H9 (cell line): ENCODE measurements around the gene KLHL33. TPM values are rescaled to one million over a fixed set of nuclear protein-coding genes. Genes with fewer than 3 reads are reported as not detected.

Source experiments
- DNase-seq: peaks from one replicate; pipeline ENCODE4 v3.0.0-alpha.2; 2017
- H2AFZ ChIP-seq: one replicate; pipeline ENCODE4 v1.6.1; 2013; ENCODE audit warnings: mild to moderate bottlenecking, low read length, control low read depth, moderate library complexity
- H2AK5ac ChIP-seq: 2 replicates; pipeline ENCODE4 v1.6.1; 2013; ENCODE audit warnings: low read length, control low read depth, mixed read lengths; ENCODE audit not compliant: insufficient read length
- H2BK120ac ChIP-seq: one replicate; pipeline ENCODE4 v1.6.1; 2013; ENCODE audit warnings: low read depth, mild to moderate bottlenecking, low read length, control low read depth, inconsistent platforms; ENCODE audit not compliant: poor library complexity, severe bottlenecking
- H2BK12ac ChIP-seq: 2 replicates; pipeline ENCODE4 v1.6.1; 2013; ENCODE audit warnings: low read length, control low read depth, mixed read lengths, low read depth; ENCODE audit not compliant: insufficient read length
- H2BK15ac ChIP-seq: 2 replicates; pipeline ENCODE4 v1.6.1; 2013; ENCODE audit warnings: low read depth, low read length, control low read depth
- H2BK20ac ChIP-seq: one replicate; pipeline ENCODE4 v1.6.1; 2013; ENCODE audit warnings: low read depth, mild to moderate bottlenecking, low read length, control low read depth, inconsistent platforms; ENCODE audit not compliant: poor library complexity, severe bottlenecking
- H2BK5ac ChIP-seq: 2 replicates; pipeline ENCODE4 v1.6.1; 2013; ENCODE audit warnings: low read length, control low read depth, mixed read lengths; ENCODE audit not compliant: insufficient read length
- H3K14ac ChIP-seq: 2 replicates; pipeline ENCODE4 v1.6.1; 2013; ENCODE audit warnings: low read length, control low read depth; ENCODE audit not compliant: insufficient read depth
- H3K18ac ChIP-seq: 2 replicates; pipeline ENCODE4 v1.6.1; 2013; ENCODE audit warnings: low read depth, mild to moderate bottlenecking, mixed read lengths, low read length, control low read depth; ENCODE audit not compliant: insufficient read length
- H3K23ac ChIP-seq: 2 replicates; pipeline ENCODE4 v1.6.1; 2013; ENCODE audit warnings: low read length, control low read depth, mixed read lengths, low read depth; ENCODE audit not compliant: insufficient read length
- H3K23me2 ChIP-seq: 2 replicates; pipeline ENCODE4 v1.6.1; 2013; ENCODE audit warnings: low read depth, mild to moderate bottlenecking, mixed read lengths, low read length, control low read depth; ENCODE audit not compliant: insufficient read length, poor library complexity, severe bottlenecking
- H3K27ac ChIP-seq: 2 replicates; pipeline ENCODE4 v1.5.1; 2013; ENCODE audit warnings: low read length, control low read depth, mixed read lengths, low read depth; ENCODE audit not compliant: insufficient read length
- H3K27me3 ChIP-seq: 2 replicates; pipeline ENCODE4 v1.6.1; 2013; ENCODE audit warnings: low read length, control low read depth, inconsistent platforms; ENCODE audit not compliant: insufficient read depth
- H3K4ac ChIP-seq: 2 replicates; pipeline ENCODE4 v1.6.1; 2013; ENCODE audit warnings: low read depth, mild to moderate bottlenecking, control low read depth, inconsistent platforms, low read length, moderate library complexity
- H3K4me1 ChIP-seq: 2 replicates; pipeline ENCODE4 v1.6.1; 2013; ENCODE audit warnings: low read length, control low read depth, inconsistent platforms; ENCODE audit not compliant: insufficient read depth
- H3K4me2 ChIP-seq: 2 replicates; pipeline ENCODE4 v1.6.1; 2013; ENCODE audit warnings: low read length, control low read depth, mixed read lengths; ENCODE audit not compliant: insufficient read length, insufficient read depth
- H3K56ac ChIP-seq: 2 replicates; pipeline ENCODE4 v1.6.1; 2013; ENCODE audit warnings: low read depth, mild to moderate bottlenecking, mixed read lengths, low read length, control low read depth; ENCODE audit not compliant: insufficient read length
- H3K79me1 ChIP-seq: 2 replicates; pipeline ENCODE4 v1.6.1; 2013; ENCODE audit warnings: low read depth, mild to moderate bottlenecking, moderate library complexity, low read length, control low read depth, inconsistent platforms; ENCODE audit not compliant: insufficient read depth, poor library complexity, severe bottlenecking
- H3K79me2 ChIP-seq: 2 replicates; pipeline ENCODE4 v1.6.1; 2013; ENCODE audit warnings: low read length, control low read depth, inconsistent platforms; ENCODE audit not compliant: insufficient read depth
- H3K9ac ChIP-seq: 2 replicates; pipeline ENCODE4 v1.6.1; 2013; ENCODE audit warnings: low read length, control low read depth, mixed read lengths; ENCODE audit not compliant: insufficient read length; ENCODE audit errors: extremely low read depth
- H3K9me3 ChIP-seq: one replicate; pipeline ENCODE4 v1.6.1; 2013; ENCODE audit warnings: low read depth, low read length, inconsistent platforms; ENCODE audit not compliant: control insufficient read depth
- H3T11ph ChIP-seq: one replicate; pipeline ENCODE4 v1.6.1; 2013; ENCODE audit warnings: mild to moderate bottlenecking, low read length, control low read depth, inconsistent platforms
- H4K20me1 ChIP-seq: one replicate; pipeline ENCODE4 v1.6.1; 2013; ENCODE audit not compliant: control insufficient read depth, insufficient read length, insufficient read depth
- H4K5ac ChIP-seq: 2 replicates; pipeline ENCODE4 v1.6.1; 2013; ENCODE audit warnings: low read depth, mild to moderate bottlenecking, mixed read lengths, low read length, control low read depth; ENCODE audit not compliant: insufficient read length
- H4K8ac ChIP-seq: replicated peaks from 2 replicates; pipeline ENCODE4 v1.6.1; 2013; ENCODE audit warnings: low read length, control low read depth, mixed read lengths, low read depth; ENCODE audit not compliant: insufficient read length
- H4K91ac ChIP-seq: 2 replicates; pipeline ENCODE4 v1.6.1; 2013; ENCODE audit warnings: low read depth, mild to moderate bottlenecking, moderate library complexity, mixed read lengths, low read length, control low read depth; ENCODE audit not compliant: insufficient read length
- H3K27ac Mint-ChIP-seq, 3 experiments: 2 replicates in 2 of 3; 3 replicates in 1 of 3; pipeline ENCODE4 v1.8.0; 2020 to 2021; ENCODE audit warnings: mixed read lengths in 3 of 3, mild to moderate bottlenecking in 1 of 3, moderate library complexity in 1 of 3
- H3K27me3 Mint-ChIP-seq: 2 replicates; pipeline ENCODE4 v1.8.0; 2021; ENCODE audit warnings: low read depth, mild to moderate bottlenecking, moderate library complexity, mixed read lengths
- H3K36me3 Mint-ChIP-seq, 3 experiments: 2 replicates in 2 of 3; 3 replicates in 1 of 3; pipeline ENCODE4 v1.8.0; 2020 to 2021; ENCODE audit warnings: low read depth in 3 of 3, mixed read lengths in 3 of 3; ENCODE audit not compliant: insufficient read depth in 1 of 3
- H3K4me1 Mint-ChIP-seq, 2 experiments: 2 replicates each; pipeline ENCODE4 v1.8.0; 2020; ENCODE audit warnings: mixed read lengths in 2 of 2
- H3K4me3 Mint-ChIP-seq, 2 experiments: 2 replicates in 1 of 2; 3 replicates in 1 of 2; pipeline ENCODE4 v1.8.0; 2020 to 2021; ENCODE audit warnings: mild to moderate bottlenecking in 2 of 2, mixed read lengths in 2 of 2, moderate library complexity in 1 of 2
- H3K9me3 Mint-ChIP-seq, 2 experiments: 2 replicates in 1 of 2; 3 replicates in 1 of 2; pipeline ENCODE4 v1.8.0; 2020; ENCODE audit warnings: mild to moderate bottlenecking in 2 of 2, mixed read lengths in 2 of 2, moderate library complexity in 1 of 2
- WGBS: extraction: QIAGEN DNeasy Blood & Tissue Kit; methylation state at CpG from one replicate; pipeline ENCODE4 v1.1.7; 2013; ENCODE audit warnings: missing lambda C conversion rate, low lambda C conversion rate, mixed read lengths; ENCODE audit not compliant: insufficient read length; ENCODE audit errors: extremely low coverage; 5-methylcytosine and 5-hydroxymethylcytosine counted together
- total RNA-seq: library from RNA; stranded (reverse); gene quantifications from 2 replicates; pipeline ENCODE4 v1.2.1, GENCODE V29; 2021
- TF ChIP-seq, protein P1 (sequence below): fragments of 200-600 bp; sonication (generic); conservative IDR thresholded peaks from 3 replicates; pipeline ENCODE4 v1.8.0; 2021; ENCODE audit warnings: antibody characterized with exemption, mild to moderate bottlenecking

Gene KLHL33
- total RNA-seq, 1 experiment from 2014 or later = 0.04 TPM

DNA sequence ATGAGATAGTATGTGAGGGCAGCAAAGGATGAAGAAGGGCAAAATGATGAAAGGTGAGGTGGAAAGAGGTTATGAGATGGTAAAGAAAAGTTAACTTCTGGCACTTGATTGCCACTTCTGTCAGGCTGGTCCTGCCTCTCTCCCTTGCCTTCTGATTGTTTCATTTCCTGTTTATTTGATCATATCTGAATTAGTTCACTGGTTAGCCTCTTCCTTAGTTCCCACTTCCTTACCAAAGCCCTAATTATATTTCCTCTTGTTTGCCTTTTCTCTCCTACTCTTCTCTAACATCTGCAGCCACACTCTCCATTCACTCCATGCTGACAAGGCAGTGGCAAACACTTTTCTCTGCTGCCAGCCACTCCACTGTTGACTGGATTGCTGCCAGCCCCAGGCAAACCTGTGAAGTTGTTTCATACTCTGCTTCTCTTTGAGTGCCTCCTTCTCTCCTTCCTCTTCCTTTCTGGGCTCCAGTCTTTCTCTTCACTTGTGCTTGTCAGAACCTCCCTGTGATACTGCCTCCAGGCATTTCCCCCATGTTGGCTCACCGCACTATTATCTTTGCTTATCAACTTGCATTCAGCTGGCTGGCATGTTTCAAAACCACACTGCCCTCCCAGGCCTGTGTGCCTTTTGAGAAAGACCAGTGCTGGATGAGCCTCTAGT lies 41.4 kb upstream of the KLHL33 start:
- no peak overlapping the region for H4K91ac ChIP-seq
- H2BK12ac ChIP-seq = no peak overlapping the region
- no peaks in the 10 kb centered on the region for H3K9me3 Mint-ChIP-seq
- no peak overlapping the region for H2BK15ac ChIP-seq
- H4K20me1 ChIP-seq = no peaks in the 10 kb centered on the region
- H3K27ac Mint-ChIP-seq = no peak overlapping the region
- no peaks in the 10 kb centered on the region for H3K27me3 ChIP-seq
- H3K18ac ChIP-seq = no peak overlapping the region
- no peaks in the 10 kb centered on the region for H3K9me3 ChIP-seq
- no peaks in the 10 kb centered on the region for H3K27me3 Mint-ChIP-seq
- H3K14ac ChIP-seq = no peak overlapping the region
- H2BK5ac ChIP-seq = no peak overlapping the region
- no peak overlapping the region for H2BK120ac ChIP-seq
- no peak overlapping the region for H2AK5ac ChIP-seq
- H3K36me3 Mint-ChIP-seq = peaks cover 40 to 60% (median 59%) of the 10 kb centered on the region in 3 experiments; a peak in 6 of 7 replicates
- no peaks in the 10 kb centered on the region for H3K23me2 ChIP-seq
- H3K23ac ChIP-seq = no peak overlapping the region
- TF ChIP-seq, protein P1, sequence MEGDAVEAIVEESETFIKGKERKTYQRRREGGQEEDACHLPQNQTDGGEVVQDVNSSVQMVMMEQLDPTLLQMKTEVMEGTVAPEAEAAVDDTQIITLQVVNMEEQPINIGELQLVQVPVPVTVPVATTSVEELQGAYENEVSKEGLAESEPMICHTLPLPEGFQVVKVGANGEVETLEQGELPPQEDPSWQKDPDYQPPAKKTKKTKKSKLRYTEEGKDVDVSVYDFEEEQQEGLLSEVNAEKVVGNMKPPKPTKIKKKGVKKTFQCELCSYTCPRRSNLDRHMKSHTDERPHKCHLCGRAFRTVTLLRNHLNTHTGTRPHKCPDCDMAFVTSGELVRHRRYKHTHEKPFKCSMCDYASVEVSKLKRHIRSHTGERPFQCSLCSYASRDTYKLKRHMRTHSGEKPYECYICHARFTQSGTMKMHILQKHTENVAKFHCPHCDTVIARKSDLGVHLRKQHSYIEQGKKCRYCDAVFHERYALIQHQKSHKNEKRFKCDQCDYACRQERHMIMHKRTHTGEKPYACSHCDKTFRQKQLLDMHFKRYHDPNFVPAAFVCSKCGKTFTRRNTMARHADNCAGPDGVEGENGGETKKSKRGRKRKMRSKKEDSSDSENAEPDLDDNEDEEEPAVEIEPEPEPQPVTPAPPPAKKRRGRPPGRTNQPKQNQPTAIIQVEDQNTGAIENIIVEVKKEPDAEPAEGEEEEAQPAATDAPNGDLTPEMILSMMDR = no peak
- no peak overlapping the region for H3K4me2 ChIP-seq
- no peak overlapping the region for H3K4me3 Mint-ChIP-seq
- H3K79me1 ChIP-seq = peaks cover 1% of the 10 kb centered on the region
- DNase-seq = no peak
- H3K4me1 ChIP-seq = peaks cover 2% of the 10 kb centered on the region; the same call in 1 of the 2 replicates
- no CpG with 5 or more reads among the region's 1 CpG for WGBS
- no peak overlapping the region for H4K8ac ChIP-seq
- H3K9ac ChIP-seq = no peak overlapping the region
- H3K4ac ChIP-seq = no peak overlapping the region
- no peak overlapping the region for H2BK20ac ChIP-seq
- H3K79me2 ChIP-seq = no peaks in the 10 kb centered on the region
- H4K5ac ChIP-seq = no peak overlapping the region
- H3K27ac ChIP-seq = no peak overlapping the region
- H3K56ac ChIP-seq = no peak overlapping the region
- H3T11ph ChIP-seq = no peak overlapping the region
- no peak overlapping the region for H2AFZ ChIP-seq
- H3K4me1 Mint-ChIP-seq = peaks cover 12 to 15% of the 10 kb centered on the region in 2 experiments
